Activated T-helper 2 cell treated with anti-CD3 and anti-CD28 coated beads, Interferon-gamma antibody, Interleukin-2, Interleukin-4, amounts not matched to agents 10 μg/mL and 5 μg/mL and 100 μg/mL, durations not matched to agents 14 hours and 24 hours and 36 hours (primary cell): ENCODE results near the gene MYO1F. TPM values are rescaled to one million over a fixed set of nuclear protein-coding genes. Genes with fewer than 3 reads are reported as not detected.
"Not testable (repeated sequence)": the region's sequence is repeated elsewhere in the genome, so short reads cannot be mapped to it uniquely, and the experiment has no call there.

Experiments used
- DNase-seq: peaks from one replicate; pipeline ENCODE4 v3.0.0; 2021; ENCODE audit warnings: low spot score
- H3K27ac Mint-ChIP-seq: one replicate; pipeline ENCODE4 v1.8.0; 2021; ENCODE audit warnings: mixed read lengths
- H3K27me3 Mint-ChIP-seq: one replicate; pipeline ENCODE4 v1.8.0; 2021; ENCODE audit warnings: low read depth, mixed read lengths
- H3K36me3 Mint-ChIP-seq: one replicate; pipeline ENCODE4 v1.8.0; 2021; ENCODE audit warnings: low read depth, mixed read lengths
- H3K4me1 Mint-ChIP-seq: one replicate; pipeline ENCODE4 v1.8.0; 2021; ENCODE audit warnings: low read depth, mixed read lengths
- H3K4me3 Mint-ChIP-seq: one replicate; pipeline ENCODE4 v1.8.0; 2021; ENCODE audit warnings: low read depth, mild to moderate bottlenecking, moderate library complexity, mixed read lengths
- H3K9me3 Mint-ChIP-seq: one replicate; pipeline ENCODE4 v1.8.0; 2021; ENCODE audit warnings: mixed read lengths
- intact Hi-C: fragments of 100-400 bp; cut with micrococcal nuclease; formaldehyde crosslinking; loops from one replicate; pipeline ENCODE4 v1.15.1; 2023
- total RNA-seq: library from RNA; stranded (reverse); gene quantifications from 2 replicates; pipeline ENCODE4 v1.2.3, GENCODE V29; 2022

The MYO1F gene
- total RNA-seq, 1 donor from 2014 or later: 43.9 TPM

DNA sequence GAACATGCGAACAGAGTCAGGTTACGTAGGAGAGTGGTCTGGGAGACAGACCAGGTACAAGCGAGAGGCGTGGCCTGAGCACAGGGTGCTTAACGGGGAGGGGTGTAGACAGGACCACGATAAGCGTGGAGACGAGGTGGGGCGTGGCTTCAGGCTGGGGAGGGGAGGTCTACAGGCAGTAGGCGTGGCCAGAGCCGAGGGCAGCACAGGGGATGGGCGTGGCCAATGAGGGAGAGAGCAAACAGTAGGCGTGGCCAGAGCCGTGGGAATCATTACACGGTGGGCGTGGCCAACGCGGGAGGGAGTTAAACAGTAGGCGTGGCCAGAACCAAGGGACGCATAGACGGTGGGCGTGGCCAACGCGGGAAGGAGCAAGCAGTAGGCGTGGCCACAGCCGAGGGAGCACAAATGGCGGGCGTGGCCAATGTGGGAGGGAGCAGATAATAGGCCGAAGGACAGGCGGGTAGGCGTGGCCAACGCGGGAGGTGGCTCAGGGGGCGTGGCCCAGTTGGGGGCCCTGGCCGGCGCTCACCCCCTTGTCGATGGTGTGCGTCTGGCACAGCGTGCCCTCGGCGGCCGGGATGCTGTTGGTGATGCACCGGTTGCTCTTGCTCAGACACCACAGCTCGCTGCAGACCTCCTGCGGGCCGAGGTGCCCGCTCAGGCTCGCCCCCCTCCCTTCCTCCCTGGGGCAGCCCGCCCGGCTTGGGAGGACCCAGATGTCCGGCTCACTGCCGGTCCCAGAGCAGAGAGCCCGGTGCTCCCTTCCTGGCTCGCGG is 15.2 kb upstream of the MYO1F start:
- peak; percentile 74 for DNase-seq
- Mint-ChIP-seq H3K36me3 (no peaks in the 10 kb centered on the region), H3K27me3 (peaks cover 18% of the 10 kb centered on the region), H3K4me1 (peaks cover 7% of the 10 kb centered on the region), H3K4me3 (peak overlapping the region; percentile 51), H3K27ac (no peak overlapping the region), H3K9me3 (peaks cover 20% of the 10 kb centered on the region)
- intact Hi-C loops: no loop called here

GRCh38 chr19:8589177-8589714 is 12.0 kb upstream of the MYO1F start:
- DNase-seq: no peak
- no peak overlapping the region for H3K4me3 Mint-ChIP-seq
- peaks cover 7% of the 10 kb centered on the region for H3K4me1 Mint-ChIP-seq
- H3K27ac Mint-ChIP-seq: no peak overlapping the region
- peaks cover 18% of the 10 kb centered on the region for H3K27me3 Mint-ChIP-seq
- intact Hi-C loops: loop anchor here (10.0 kb wide), 1 partner anchor 174 kb away; the partner anchor contains the start of gene MARCHF2
- H3K9me3 Mint-ChIP-seq: peaks cover 15% of the 10 kb centered on the region
- no peaks in the 10 kb centered on the region for H3K36me3 Mint-ChIP-seq

DNA sequence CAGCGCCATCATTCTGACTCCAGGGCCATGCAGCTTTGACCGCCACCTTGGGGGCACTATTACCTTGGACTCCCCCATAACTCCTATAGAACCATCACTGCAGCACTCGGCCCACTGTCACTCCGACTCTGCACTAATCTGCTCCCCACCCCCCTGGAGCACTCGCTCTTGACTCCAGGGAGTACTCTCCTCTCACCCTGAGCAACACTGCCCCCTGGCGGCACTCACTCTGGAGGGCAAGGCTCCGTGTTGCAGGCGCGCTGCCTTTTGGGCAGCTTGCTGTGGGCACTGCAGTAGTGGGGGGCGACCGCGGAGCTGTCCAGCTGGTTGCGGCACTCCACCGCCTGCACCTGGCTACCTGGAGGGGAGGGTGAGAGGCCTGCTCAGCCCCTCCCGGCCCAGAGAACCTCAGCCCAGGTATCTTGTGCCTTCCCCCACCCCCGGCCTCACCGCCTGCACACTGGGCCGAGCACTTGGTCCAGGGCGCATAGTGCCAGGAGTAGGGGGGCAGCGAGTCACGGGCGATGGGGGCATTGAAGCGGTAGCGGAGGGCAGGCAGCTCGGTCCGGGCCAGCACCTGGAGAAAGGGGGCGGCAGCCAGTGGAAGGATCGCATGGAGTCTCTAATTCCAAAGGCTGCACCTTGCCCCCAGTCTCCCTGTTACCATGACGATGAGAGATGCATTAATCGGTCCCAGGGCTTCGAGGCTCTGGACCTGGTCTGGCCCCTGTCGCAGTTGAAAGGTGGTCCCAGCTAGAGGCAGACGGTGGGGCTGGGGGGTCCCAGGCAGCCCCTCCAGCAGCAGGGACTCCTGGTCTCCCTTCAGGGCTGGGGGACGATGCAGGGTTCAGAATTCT is 8.9 kb upstream of the MYO1F start:
- Mint-ChIP-seq H3K27ac (no peak overlapping the region), H3K36me3 (no peaks in the 10 kb centered on the region), H3K27me3 (peaks cover 3% of the 10 kb centered on the region), H3K4me1 (no peaks in the 10 kb centered on the region), H3K9me3 (no peaks in the 10 kb centered on the region), H3K4me3 (no peak overlapping the region)
- intact Hi-C loops: loop anchor here (10.0 kb wide), 1 partner anchor 171 kb away; the partner anchor contains the start of gene MARCHF2
- DNase-seq: peak; percentile 44

DNA sequence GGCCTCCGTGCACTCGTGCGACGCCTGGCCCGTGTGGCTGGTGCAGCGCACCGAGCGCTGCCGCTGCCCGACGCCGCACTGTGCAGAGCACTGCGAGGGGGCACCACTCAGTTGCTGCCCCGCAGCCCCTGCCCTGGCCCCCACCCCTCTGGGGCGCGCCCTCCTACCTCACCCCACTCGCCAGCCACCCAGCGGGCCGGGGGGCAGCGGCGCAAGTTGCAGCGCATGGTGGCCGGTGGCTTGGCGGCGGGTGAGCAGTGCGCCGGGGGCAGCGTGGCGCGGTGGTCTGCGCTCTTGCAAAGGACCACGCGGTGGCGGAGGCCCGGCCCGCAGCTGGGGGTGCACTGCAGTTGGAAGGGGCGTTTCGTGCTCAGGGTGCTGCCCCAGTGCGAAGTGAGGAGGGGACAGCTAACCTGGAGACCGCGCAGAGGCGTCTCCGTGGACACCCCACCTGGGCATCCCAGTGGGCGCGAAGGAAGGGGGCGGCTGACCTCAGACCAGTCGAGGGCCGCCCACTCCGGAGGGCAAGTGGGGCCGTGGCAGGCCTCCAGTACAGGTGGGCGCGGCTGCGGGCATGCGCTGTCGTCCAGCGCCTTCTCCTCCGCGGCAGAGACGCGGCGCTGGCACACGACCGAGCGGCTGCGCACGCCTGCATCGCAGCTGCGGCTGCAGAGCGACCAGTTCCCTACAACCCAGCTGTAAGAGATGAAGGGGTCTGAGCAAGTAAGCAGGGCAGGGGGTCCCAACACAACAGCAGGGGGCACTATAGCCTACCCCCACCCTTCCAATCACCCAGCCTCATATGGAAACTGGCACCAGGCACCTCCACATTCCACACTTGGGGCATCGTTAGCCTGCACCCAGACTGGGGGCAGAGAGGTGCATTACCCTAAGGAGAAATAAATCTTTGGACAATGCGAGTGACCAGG is 8.0 kb upstream of the MYO1F start:
- H3K4me3 Mint-ChIP-seq: no peak overlapping the region
- DNase-seq: no peak
- intact Hi-C loops: loop anchor here (10.0 kb wide), 1 partner anchor 170 kb away; the partner anchor contains the start of gene MARCHF2
- H3K36me3 Mint-ChIP-seq: no peaks in the 10 kb centered on the region
- no peaks in the 10 kb centered on the region for H3K4me1 Mint-ChIP-seq
- no peak overlapping the region for H3K27ac Mint-ChIP-seq
- no peaks in the 10 kb centered on the region for H3K9me3 Mint-ChIP-seq
- no peaks in the 10 kb centered on the region for H3K27me3 Mint-ChIP-seq

GRCh38 chr19:8580710-8581281 is 3.6 kb upstream of the MYO1F start:
- Mint-ChIP-seq H3K27ac (no peak overlapping the region), H3K9me3 (no peaks in the 10 kb centered on the region), H3K4me3 (no peak overlapping the region), H3K36me3 (peaks cover under 1% of the 10 kb centered on the region), H3K27me3 (peaks cover 4% of the 10 kb centered on the region), H3K4me1 (peaks cover 23% of the 10 kb centered on the region)
- DNase-seq: peak; percentile 78
- intact Hi-C loops: loop anchor here (10.0 kb wide), 1 partner anchor 166 kb away; the partner anchor contains the start of gene MARCHF2

DNA sequence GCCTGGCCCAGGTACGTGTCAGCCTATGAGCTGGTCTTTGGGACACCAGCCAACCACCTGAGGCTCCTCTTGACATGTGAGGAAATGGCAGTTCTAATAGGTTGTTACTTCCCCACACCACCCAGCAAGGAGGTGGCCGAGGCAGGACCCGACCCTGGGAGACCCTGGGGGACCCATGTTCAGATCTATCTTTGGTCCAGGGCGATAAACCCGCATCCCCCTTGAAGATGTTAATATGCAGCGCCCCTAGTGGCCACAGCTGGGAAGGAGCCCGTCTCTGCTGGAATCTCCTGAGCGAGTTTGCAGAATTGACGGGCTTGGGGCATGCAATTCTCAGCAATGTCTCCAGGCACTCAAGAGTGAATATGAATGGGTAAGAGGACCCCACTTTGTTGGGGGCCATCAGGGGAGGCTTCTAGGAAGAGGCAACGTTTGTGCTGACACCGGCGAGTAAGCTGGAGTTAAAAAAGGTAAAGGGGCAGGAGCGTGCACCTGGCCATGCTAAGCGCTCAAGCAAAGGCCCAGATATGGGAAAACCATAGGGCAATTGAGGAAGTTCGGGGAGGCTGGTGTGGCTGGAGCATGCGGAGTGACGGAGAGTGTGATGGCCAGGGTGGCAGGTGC is 1.5 kb upstream of the MYO1F start:
- H3K4me1 Mint-ChIP-seq: peaks cover 40% of the 10 kb centered on the region
- H3K27me3 Mint-ChIP-seq: peaks cover 4% of the 10 kb centered on the region
- intact Hi-C loops: loop anchor here (5.0 kb wide), 1 partner anchor 226 kb away; no protein-coding TSS in a partner anchor
- no peak overlapping the region for H3K27ac Mint-ChIP-seq
- DNase-seq: peak; percentile 73
- peak overlapping the region; percentile 20 for H3K4me3 Mint-ChIP-seq
- peaks cover 18% of the 10 kb centered on the region for H3K36me3 Mint-ChIP-seq
- no peaks in the 10 kb centered on the region for H3K9me3 Mint-ChIP-seq

GRCh38 chr19:8577741-8578140 is 499 bp upstream of the MYO1F start:
- peaks cover 48% of the 10 kb centered on the region for H3K4me1 Mint-ChIP-seq
- peaks cover 26% of the 10 kb centered on the region for H3K36me3 Mint-ChIP-seq

DNA sequence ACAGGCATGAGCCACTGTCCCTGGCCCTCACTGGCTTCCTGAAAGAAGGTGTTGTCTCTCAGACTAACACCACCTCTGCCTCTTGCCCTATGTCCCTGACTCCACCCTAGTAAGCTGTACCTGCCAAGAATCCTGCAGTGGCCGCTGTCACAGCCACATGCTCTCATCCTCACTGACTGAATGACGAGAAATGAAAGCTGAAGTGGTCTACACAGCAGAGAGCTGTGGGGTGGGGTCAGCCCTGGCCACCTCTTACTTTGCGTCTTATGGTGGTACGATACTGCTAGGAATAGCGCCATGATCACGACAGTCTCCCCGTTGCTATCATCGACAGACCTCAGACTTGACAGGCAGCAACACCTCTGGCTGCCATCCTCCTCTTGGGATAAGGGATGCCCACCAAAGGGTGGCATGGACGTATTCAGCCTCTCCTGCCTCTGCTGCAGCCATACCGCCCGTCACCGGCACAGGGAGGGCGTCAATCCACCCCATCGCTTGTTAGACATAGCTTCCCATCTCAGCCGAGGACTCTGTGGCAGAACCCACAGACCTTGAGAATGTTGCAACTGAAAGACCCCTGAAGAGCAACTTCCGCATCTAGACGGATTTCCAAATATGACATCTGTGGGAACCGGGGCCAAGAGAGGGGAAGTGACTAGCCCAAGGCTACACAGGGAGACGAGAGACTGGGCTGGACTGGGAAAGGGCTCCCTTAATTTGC is 809 bp downstream of the MYO1F start:
- Mint-ChIP-seq H3K4me1 (peaks cover 55% of the 10 kb centered on the region), H3K36me3 (peaks cover 26% of the 10 kb centered on the region), H3K27ac (peak overlapping the region; percentile 85), H3K9me3 (no peaks in the 10 kb centered on the region), H3K27me3 (peaks cover 4% of the 10 kb centered on the region), H3K4me3 (peak overlapping the region; percentile 93)
- intact Hi-C loops: loop anchor here (5.0 kb wide), 1 partner anchor 224 kb away; no protein-coding TSS in a partner anchor
- no peak for DNase-seq

More at GRCh38 chr19:8577741-8578140, 499 bp upstream of the MYO1F start:
- Mint-ChIP-seq H3K27ac (peak overlapping the region; percentile 85), H3K4me3 (no peak overlapping the region), H3K9me3 (no peaks in the 10 kb centered on the region), H3K27me3 (peaks cover 4% of the 10 kb centered on the region)
- no peak for DNase-seq
- intact Hi-C loops: loop anchor here (5.0 kb wide), 1 partner anchor 225 kb away; no protein-coding TSS in a partner anchor

GRCh38 chr19:8575467-8575997 is 1.7 kb downstream of the MYO1F start:
- H3K36me3 Mint-ChIP-seq: peaks cover 26% of the 10 kb centered on the region
- intact Hi-C loops: loop anchor here (5.0 kb wide), 1 partner anchor 223 kb away; no protein-coding TSS in a partner anchor
- no peaks in the 10 kb centered on the region for H3K9me3 Mint-ChIP-seq
- H3K4me1 Mint-ChIP-seq: peaks cover 61% of the 10 kb centered on the region
- peaks cover 4% of the 10 kb centered on the region for H3K27me3 Mint-ChIP-seq
- DNase-seq: peak; percentile 46
- H3K27ac Mint-ChIP-seq: peak overlapping the region; percentile 85
- H3K4me3 Mint-ChIP-seq: peak overlapping the region; percentile 93

GRCh38 chr19:8574619-8574922 is 2.7 kb downstream of the MYO1F start:
- Mint-ChIP-seq H3K4me1 (peaks cover 67% of the 10 kb centered on the region), H3K4me3 (peak overlapping the region; percentile 93), H3K36me3 (peaks cover 26% of the 10 kb centered on the region), H3K27ac (peak overlapping the region; percentile 36)
- H3K27me3 Mint-ChIP-seq, DNase-seq, H3K9me3 Mint-ChIP-seq, intact Hi-C loops: not testable (repeated sequence)
